Glutamatergic neuron (in vitro differentiated cells): ENCODE measurements around the gene GRXCR2. TPM values are rescaled to one million over a fixed set of nuclear protein-coding genes. Genes with fewer than 3 reads are reported as not detected.

ENCODE experiments used
- DNase-seq: peaks from one replicate; pipeline ENCODE4 v3.0.0; 2022
- H3K27ac Mint-ChIP-seq: one replicate; pipeline ENCODE4 v1.8.0; 2020; ENCODE audit warnings: mild to moderate bottlenecking, mixed read lengths, inconsistent platforms; ENCODE audit not compliant: unreplicated experiment
- H3K27me3 Mint-ChIP-seq: one replicate; pipeline ENCODE4 v1.8.0; 2020; ENCODE audit warnings: mild to moderate bottlenecking, moderate library complexity, mixed read lengths, inconsistent platforms; ENCODE audit not compliant: unreplicated experiment
- H3K36me3 Mint-ChIP-seq: one replicate; pipeline ENCODE4 v1.8.0; 2020; ENCODE audit warnings: mild to moderate bottlenecking, mixed read lengths, inconsistent platforms; ENCODE audit not compliant: unreplicated experiment
- H3K4me1 Mint-ChIP-seq: one replicate; pipeline ENCODE4 v1.8.0; 2020; ENCODE audit warnings: mild to moderate bottlenecking, low read depth, mixed read lengths, inconsistent platforms; ENCODE audit not compliant: unreplicated experiment
- H3K4me3 Mint-ChIP-seq: one replicate; pipeline ENCODE4 v1.8.0; 2020; ENCODE audit warnings: mild to moderate bottlenecking, mixed read lengths, inconsistent platforms; ENCODE audit not compliant: unreplicated experiment
- H3K9me3 Mint-ChIP-seq: one replicate; pipeline ENCODE4 v1.8.0; 2020; ENCODE audit warnings: mild to moderate bottlenecking, moderate library complexity, mixed read lengths, inconsistent platforms; ENCODE audit not compliant: unreplicated experiment
- CTCF ChIP-seq: fragments of 200-600 bp; sonication (generic); IDR thresholded peaks from one replicate; pipeline ENCODE4 v1.5.0; 2021; ENCODE audit not compliant: partially characterized antibody, unreplicated experiment
- long read RNA-seq: library from polyadenylated mRNA; unstranded; transcript quantifications from one replicate; pipeline ENCODE4 v2.0.0, GENCODE V29; 2020; ENCODE audit not compliant: unreplicated experiment
- total RNA-seq: library from RNA; stranded (reverse); fragmentation: NEBNext Ultra II Directional; extraction: Animal tissue kit (Norgen Biotek cat#: 25700); gene quantifications from one replicate; pipeline ENCODE4 v1.2.1, GENCODE V29; 2021; ENCODE audit not compliant: unreplicated experiment

The GRXCR2 gene
- total RNA-seq, result not detected
- long read RNA-seq, partial matches to known transcripts, result 0 of 1 reads
- long read RNA-seq, other reads (novel, unspliced or antisense), result 1 of 1 reads

- Mint-ChIP-seq H3K4me1 (no peaks in the 10 kb centered on the region), H3K27ac (no peak within 1 kb of the TSS), H3K4me3 (no peak within 1 kb of the TSS), H3K27me3 (peaks cover 2% of the 10 kb centered on the region), H3K9me3 (no peaks in the 10 kb centered on the region), H3K36me3 (no peaks in the 10 kb centered on the region)
- no peak for DNase-seq
- TF ChIP-seq CTCF, result no peak
Observed at GRCh38 chr5:145872914-145873313, at the start of gene GRXCR2. TSS of gene GRXCR2 (minus strand) at chr5:145873014. CDS start at chr5:145872968, 46 bp downstream.

GRCh38 chr5:145922059-145922458, 49.2 kb upstream of the GRXCR2 start:
- Mint-ChIP-seq H3K4me1 (no peaks in the 10 kb centered on the region), H3K9me3 (no peaks in the 10 kb centered on the region), H3K27me3 (no peaks in the 10 kb centered on the region), H3K36me3 (no peaks in the 10 kb centered on the region), H3K27ac (no peak overlapping the region), H3K4me3 (no peak overlapping the region)
- TF ChIP-seq CTCF, result no peak
- DNase-seq, result no peak

- Mint-ChIP-seq H3K4me3 (no peak overlapping the region), H3K27me3 (no peaks in the 10 kb centered on the region), H3K4me1 (no peaks in the 10 kb centered on the region), H3K36me3 (peaks cover 5% of the 10 kb centered on the region), H3K9me3 (no peaks in the 10 kb centered on the region), H3K27ac (no peak overlapping the region)
- no peak for DNase-seq
- TF ChIP-seq CTCF, result no peak
Observed at GRCh38 chr5:145921211-145921610, 48.4 kb upstream of the GRXCR2 start.

GRCh38 chr5:145920542-145921210, 47.9 kb upstream of the GRXCR2 start:
- no peak for TF ChIP-seq CTCF
- Mint-ChIP-seq H3K9me3 (no peaks in the 10 kb centered on the region), H3K4me3 (no peak overlapping the region), H3K36me3 (peaks cover 5% of the 10 kb centered on the region), H3K27me3 (no peaks in the 10 kb centered on the region), H3K4me1 (no peaks in the 10 kb centered on the region), H3K27ac (no peak overlapping the region)
- DNase-seq, result no peak

GRCh38 chr5:145919413-145919812, 46.6 kb upstream of the GRXCR2 start:
- TF ChIP-seq CTCF, result no peak
- Mint-ChIP-seq H3K9me3 (no peaks in the 10 kb centered on the region), H3K27me3 (no peaks in the 10 kb centered on the region), H3K36me3 (peaks cover 5% of the 10 kb centered on the region), H3K4me1 (no peaks in the 10 kb centered on the region), H3K4me3 (no peak overlapping the region), H3K27ac (no peak overlapping the region)
- no peak for DNase-seq
